Femur (tissue), 1 donor: ENCODE results near the gene THSD7B.
"Not testable (repeated sequence)": the region's sequence is repeated elsewhere in the genome, so short reads cannot be mapped to it uniquely, and the experiment has no call there.

Source experiments
- DNase-seq: peaks from one replicate; pipeline ENCODE4 v3.0.0-alpha.2; 2017

The THSD7B gene

GRCh38 chr2:137291836-137292570 is 526.7 kb downstream of the THSD7B start:
- DNase-seq, result no peak

DNA sequence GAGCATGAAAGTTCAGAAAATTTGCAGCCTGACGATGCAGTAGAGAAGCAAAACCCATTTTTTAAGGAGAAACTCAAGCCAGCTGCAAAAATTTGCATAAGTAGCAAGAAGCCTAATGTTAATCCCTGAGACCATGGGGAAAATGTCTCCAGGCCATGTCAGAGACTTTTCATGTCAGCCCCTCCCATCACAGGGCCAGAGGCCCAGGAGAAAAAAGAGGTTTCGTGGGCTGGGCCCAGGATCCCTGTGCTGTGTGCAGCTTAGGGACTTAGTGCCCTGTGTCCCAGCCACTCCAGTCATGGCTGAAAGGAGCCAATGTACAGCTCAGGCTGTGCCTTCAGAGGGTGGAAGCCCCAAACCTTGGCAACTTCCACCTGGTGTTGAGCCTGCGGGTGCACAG is 533.0 kb downstream of the THSD7B start:
- DNase-seq, result no peak

DNA sequence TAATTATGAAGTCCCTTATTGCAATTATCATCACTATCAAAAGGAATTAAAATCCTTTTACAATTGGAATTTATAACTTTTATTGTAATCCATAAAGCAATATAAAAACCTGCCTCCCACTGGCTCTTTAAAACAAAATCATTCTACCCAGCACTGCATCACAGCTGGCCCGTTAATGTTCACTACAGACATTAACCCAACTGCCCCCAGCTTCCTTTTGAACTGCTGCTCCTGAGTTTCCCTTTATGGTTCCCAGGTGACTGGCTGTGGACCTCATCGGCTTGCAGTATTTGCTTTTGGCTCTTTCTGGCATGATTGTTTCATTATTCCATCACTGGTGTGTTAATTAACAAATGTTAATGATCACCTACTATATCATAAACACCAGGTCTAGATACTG is 535.6 kb downstream of the THSD7B start:
- DNase-seq, result no peak

DNA sequence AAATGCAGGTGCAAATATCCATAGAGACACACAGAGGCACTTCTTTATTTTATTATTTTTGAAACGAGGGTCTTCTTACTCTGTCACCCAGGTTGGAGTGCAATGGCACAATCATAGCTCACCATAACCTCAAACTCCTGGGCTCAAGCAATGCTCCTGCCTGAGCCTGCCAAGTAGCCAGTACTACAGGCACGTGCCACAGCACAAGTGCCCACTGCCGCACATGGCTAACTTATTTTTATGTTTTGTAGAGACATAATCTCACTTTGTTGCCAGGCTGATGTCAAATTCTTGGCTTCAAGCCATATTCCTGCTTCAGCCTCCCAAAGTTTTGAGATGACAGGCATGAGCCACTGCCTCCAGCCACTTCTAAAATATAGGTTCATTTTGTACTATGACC is 537.6 kb downstream of the THSD7B start:
- no peak for DNase-seq

GRCh38 chr2:137316075-137316474 is 550.7 kb downstream of the THSD7B start:
- DNase-seq, result no peak

- DNase-seq, result no peak
Observed at GRCh38 chr2:137321566-137321965, 556.2 kb downstream of the THSD7B start.

- not testable (repeated sequence) for DNase-seq
Observed at GRCh38 chr2:137331562-137331961, 566.2 kb downstream of the THSD7B start.

GRCh38 chr2:137333386-137334165 is 568.2 kb downstream of the THSD7B start:
- DNase-seq, result no peak

DNA sequence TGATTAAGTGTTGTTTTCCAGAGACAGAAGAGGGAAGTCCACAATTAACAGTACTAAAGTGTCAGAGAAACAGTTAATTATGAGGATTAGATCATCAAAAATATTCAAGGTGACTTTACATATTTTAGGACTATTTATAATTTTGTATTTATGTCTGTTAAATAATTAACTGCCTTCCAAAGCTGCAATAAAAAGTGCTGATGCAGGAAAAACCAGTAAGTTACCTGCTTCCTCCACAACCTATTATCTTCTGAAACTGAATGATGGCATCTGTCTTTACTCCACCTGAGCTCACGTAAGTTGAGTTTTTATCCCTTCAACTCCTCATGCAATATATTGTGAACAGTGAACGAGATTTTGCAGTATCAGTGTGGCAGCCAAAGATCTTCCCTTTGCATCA is 570.7 kb downstream of the THSD7B start:
- DNase-seq, result no peak

- DNase-seq, result no peak
Observed at GRCh38 chr2:137339051-137339450, 573.7 kb downstream of the THSD7B start.

DNA sequence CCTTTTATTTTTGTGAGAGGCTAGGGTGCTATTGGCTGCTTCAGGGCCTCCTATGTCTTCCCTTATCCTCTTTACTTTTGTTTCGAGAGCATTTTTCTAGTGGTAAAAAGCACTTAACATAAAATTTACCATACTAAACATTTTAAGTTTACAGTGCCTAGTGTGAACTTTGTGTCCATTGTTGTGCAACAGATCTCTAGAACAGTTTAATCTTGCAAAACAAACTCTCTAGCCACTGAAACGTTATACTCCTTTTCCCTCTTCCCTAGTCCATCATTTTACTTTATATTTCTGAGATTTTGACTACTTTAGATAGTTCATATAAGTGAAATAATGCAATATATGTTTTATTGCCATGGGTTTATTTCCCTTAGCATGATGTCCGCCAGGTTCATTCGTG is 580.6 kb downstream of the THSD7B start:
- DNase-seq, result no peak

- no peak for DNase-seq
Observed at GRCh38 chr2:137348301-137348700, 583.0 kb downstream of the THSD7B start.

- DNase-seq, result no peak
Observed at GRCh38 chr2:137357634-137358033, 592.3 kb downstream of the THSD7B start.

GRCh38 chr2:137367361-137367760 is 602.0 kb downstream of the THSD7B start:
- DNase-seq, result no peak

DNA sequence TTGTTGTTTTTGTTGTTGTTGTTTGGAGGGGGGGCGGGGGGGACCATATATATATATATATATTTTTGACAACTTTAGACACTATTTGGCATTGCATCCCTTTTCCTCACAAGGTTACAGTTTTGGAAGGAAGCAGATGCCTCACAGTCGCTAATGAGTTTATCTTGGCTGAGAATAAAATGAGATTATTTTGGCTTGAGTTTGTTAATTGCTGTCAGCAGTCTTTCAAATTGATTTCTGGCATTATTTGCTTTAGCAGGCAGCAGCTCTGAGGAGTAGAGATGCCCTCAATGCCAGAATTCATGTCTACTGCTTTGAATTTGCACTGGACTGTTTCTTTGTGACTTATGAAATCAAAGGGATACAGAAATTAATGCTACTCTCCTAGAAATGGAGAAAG is 603.8 kb downstream of the THSD7B start:
- DNase-seq, result no peak

DNA sequence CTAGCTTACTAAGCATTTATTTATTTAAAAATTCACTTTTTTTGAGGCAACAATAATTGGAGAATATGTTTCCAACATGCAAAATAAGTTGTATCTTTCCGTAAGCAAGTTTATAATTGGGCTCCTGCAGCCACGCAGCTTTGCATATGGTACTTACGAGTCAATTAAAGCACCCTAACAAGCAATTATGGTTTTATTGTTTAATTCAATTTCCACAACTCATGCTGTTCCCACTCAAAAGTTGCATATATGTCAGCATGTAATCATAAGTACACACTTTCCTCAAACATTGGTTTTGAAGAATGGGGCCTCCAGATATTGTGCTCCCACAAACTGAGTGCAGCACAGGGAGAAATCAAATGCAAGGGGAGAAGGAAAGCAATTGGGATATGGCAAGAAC is 613.8 kb downstream of the THSD7B start:
- DNase-seq, result no peak

GRCh38 chr2:137380610-137381009 is 615.3 kb downstream of the THSD7B start:
- no peak for DNase-seq

DNA sequence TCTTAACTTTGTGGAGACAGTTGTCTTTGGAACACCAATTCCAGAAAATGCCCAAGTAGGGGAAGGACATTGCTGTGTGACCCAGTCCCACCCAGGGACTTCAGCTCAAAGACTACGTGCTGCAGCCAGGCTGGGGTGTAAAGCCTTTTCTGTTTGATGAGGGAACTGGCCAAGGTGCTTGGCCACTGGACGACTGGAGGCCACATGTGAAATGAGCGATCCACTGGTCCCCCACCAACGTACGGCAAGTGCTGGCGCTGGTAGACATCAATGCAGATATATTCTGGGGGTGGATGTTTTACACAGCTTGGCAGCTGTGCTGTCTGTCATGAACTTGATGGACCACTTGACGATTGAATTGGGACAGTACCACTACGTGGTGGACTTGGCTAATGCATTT is 616.4 kb downstream of the THSD7B start:
- no peak for DNase-seq

DNA sequence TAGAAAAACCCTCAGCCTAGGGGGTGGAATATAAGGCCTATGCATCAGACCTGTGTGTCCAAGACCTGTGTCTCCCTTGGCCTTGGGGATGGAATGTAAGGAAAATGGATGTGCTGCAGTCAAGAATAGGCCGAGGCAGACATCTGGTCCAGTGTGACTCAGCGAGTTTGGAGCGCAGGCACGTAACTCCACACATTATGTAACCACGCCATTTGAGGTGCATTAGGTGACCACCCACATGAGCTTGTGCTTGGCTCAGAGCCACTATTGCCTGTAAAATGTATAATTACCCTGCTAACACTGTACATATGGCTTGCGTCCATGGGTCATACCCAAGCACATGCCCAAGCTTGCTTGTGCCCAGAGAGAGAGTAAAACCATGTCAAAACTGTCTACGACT is 618.0 kb downstream of the THSD7B start:
- no peak for DNase-seq

DNA sequence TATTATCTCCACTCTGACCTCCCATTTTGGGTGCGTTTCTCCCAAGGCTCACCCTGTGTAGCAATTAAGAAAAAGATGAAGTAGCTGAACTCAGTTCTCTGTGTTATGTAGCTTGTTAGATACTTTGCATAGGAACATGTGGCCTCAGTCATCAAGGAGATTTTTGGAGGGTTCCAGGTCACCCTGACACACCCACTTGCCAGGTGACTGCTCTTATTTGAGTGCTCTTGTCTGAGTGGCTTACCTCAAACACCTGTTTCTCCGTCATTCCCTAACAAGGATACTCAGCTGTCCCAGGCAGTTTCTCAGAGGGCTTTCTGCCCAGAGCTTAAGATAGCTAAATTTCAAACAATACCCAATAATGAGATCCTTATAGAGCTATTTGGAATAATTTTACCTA is 621.7 kb downstream of the THSD7B start:
- no peak for DNase-seq

DNA sequence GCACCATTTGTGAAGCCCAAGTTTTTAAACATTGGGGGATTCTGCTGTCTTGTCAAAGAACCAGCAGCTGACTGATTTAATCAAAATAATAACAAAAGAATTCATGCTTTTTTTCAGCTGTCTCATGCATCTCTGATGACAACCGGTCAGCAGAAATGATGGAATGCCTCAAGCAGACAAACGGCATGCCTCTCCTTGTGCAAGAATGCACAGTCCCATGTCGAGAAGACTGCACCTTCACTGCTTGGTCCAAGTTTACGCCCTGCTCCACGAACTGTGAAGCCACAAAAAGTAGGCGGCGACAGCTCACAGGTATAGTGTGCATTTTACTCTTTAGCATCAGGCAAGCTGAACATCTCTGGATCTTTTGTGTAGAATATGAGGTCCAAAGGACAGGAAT is 640.2 kb downstream of the THSD7B start:
- DNase-seq, result no peak

- no peak for DNase-seq
Observed at GRCh38 chr2:137411585-137411984, 646.2 kb downstream of the THSD7B start.

DNA sequence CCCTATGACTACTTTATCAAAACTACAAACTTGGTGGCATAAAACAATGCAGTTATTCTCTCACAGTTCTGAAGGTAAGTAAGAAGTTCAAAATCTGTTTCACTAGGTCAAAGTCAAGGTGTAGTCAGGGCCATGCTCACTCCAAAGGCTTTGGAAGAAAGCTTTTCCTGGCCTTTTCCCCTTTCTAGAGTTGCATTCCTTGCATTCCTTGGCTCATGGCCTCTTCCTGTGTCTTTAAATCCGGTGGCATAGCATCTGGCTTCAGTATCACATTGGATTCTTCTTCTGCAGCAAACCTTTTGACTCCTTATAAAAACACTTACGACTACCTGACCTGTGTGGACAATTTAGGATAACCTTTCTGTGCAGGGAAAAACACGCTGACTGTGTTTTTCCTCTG is 655.4 kb downstream of the THSD7B start:
- no peak for DNase-seq

DNA sequence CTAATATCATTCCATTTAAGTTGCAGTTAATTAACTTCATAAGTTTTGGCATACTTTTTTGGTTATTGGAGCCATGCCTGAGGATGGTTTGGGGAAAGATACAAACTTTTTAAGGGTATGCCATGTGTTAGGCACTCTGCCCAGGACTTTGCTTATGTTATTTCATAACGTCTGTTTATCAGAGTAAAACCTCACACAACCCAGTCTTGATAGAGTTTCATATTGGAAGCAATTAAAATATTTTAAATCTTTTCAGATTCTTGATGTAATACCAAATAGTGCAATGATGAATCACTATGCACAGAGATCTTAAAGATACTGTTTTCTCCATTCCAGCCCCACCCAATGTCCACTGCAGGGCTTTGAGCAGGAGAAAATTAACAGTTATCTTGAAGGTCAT is 669.8 kb downstream of the THSD7B start:
- DNase-seq, result no peak

DNA sequence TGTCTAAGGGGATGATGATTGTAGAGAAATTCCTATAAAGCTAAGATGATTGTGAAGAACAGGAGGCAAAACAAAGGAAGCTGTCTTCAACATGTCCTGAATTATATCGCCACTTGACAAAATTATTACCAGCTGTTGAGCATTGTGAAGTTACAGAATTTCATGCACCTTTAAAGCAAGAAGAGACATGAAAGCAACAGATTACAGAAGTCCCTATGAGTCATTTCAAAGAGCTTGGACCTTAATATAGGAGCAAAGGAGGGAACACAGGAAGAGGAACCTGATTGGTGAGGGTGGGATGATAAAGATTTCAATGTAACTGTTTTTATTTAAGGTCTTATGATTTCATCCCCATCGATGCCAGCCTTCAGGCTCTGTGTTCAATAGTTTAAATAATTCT is 672.0 kb downstream of the THSD7B start:
- no peak for DNase-seq
